Duodenal mucosa (tissue), 2 donors: ENCODE data around the gene HEPHL1.

Experiments used
- H3K27ac ChIP-seq: one replicate; pipeline ENCODE4 v1.7.0; 2013; ENCODE audit warnings: low read depth, low read length
- H3K27me3 ChIP-seq, 2 donors: one replicate each; pipeline ENCODE4 v1.7.0; 2013; ENCODE audit warnings: low read length in 2 of 2, control low read depth in 1 of 2; ENCODE audit not compliant: insufficient read depth in 2 of 2, control insufficient read depth in 1 of 2
- H3K36me3 ChIP-seq, 2 donors: one replicate each; pipeline ENCODE4 v1.7.0; 2013; ENCODE audit warnings: low read length in 2 of 2, control low read depth in 1 of 2; ENCODE audit not compliant: insufficient read depth in 2 of 2, control insufficient read depth in 1 of 2
- H3K4me1 ChIP-seq, 2 donors: one replicate each; pipeline ENCODE4 v1.7.0; 2013; ENCODE audit warnings: low read length in 2 of 2, control low read depth in 1 of 2; ENCODE audit not compliant: insufficient read depth in 2 of 2, control insufficient read depth in 1 of 2
- H3K4me3 ChIP-seq, 2 donors: one replicate each; pipeline ENCODE4 v1.7.0; 2013; ENCODE audit warnings: low read length in 2 of 2, low read depth in 1 of 2
- H3K9ac ChIP-seq, 2 donors: one replicate each; pipeline ENCODE4 v1.7.0; 2013; ENCODE audit warnings: low read length in 2 of 2, low read depth in 1 of 2
- H3K9me3 ChIP-seq, 2 donors: one replicate each; pipeline ENCODE4 v1.7.0; 2013; ENCODE audit warnings: low read length in 2 of 2, control low read depth in 1 of 2; ENCODE audit not compliant: control insufficient read depth in 1 of 2

HEPHL1 gene

GRCh38 chr11:94068764-94069163 is 47.6 kb downstream of the HEPHL1 start:
- Histone ChIP-seq H3K27ac (no peak overlapping the region), H3K36me3 (no peaks in the 10 kb centered on the region), H3K27me3 (no peaks in the 10 kb centered on the region), H3K4me3 (no peak overlapping the region), H3K9me3 (no peaks in the 10 kb centered on the region), H3K4me1 (no peaks in the 10 kb centered on the region), H3K9ac (no peak overlapping the region)

DNA sequence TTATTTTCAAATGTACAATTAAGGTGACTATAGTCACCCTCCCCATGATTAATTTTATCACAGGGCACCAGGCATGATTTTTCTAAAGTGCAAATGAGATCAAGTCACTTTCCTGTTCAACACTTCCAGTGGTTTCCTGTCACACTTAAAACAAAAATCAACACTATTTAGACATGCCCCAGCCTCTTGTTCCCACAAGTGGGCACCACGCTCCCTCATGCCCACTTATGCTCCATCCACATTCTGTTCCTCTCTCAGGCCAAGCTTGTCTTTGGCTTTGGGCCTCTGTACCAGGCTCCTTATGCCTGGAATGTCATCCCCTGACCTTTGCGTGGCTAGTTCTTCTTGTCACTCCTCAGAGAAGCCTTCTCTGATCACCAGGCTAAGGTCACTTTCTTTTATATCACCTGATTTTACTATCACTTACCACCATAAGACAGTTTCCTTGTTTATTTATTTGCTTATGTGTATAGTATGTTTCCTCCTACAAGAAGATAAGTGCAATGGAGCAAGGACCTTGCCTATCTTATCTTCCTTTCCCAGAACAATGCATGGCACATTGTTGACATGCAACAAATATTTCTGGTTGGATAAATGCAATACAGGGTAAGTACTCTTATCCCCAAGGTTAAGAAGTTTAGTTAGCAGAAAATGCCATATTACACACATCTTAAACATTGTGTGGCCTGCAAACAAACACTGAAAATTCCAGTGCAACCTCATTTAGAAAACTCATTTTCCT is 56.6 kb downstream of the HEPHL1 start:
- Histone ChIP-seq H3K36me3 (no peaks in the 10 kb centered on the region), H3K9me3 (no peaks in the 10 kb centered on the region), H3K9ac (no peak overlapping the region), H3K27ac (no peak overlapping the region), H3K27me3 (no peaks in the 10 kb centered on the region), H3K4me3 (no peak overlapping the region), H3K4me1 (no peaks in the 10 kb centered on the region)

- Histone ChIP-seq H3K4me3 (no peak overlapping the region), H3K4me1 (no peaks in the 10 kb centered on the region)
These were observed 63.0 kb downstream of the HEPHL1 start for GRCh38 chr11:94084164-94084563.

DNA sequence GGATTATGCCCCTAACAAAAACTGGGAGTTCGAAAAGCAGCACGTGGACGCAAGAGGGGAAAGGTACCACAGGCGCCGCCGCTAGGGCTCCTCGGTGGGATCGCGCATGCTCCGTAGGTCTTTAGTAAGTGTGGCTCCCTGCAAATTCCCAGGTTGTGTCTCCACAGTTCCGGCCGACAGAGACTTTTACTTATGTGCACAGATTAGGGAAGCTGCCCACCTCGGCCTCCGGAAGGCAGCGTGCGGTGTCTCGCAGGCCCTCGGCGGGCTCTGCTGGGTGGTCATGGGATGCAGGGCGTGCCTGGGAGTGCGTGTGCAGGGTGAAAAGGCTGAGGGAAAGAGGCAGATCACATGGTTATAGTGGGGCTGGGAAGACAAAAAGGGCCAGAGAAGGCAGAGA is 67.8 kb downstream of the HEPHL1 start:
- Histone ChIP-seq H3K27ac (no peak overlapping the region), H3K4me1 (peaks cover 0 to 6% of the 10 kb centered on the region in 2 donors), H3K4me3 (no peak overlapping the region), H3K9ac (no peak overlapping the region), H3K27me3 (peaks cover 0 to 3% of the 10 kb centered on the region in 2 donors), H3K36me3 (no peaks in the 10 kb centered on the region), H3K9me3 (no peaks in the 10 kb centered on the region)

More at GRCh38 chr11:94084164-94084563, 63.0 kb downstream of the HEPHL1 start:
- Histone ChIP-seq H3K36me3 (no peaks in the 10 kb centered on the region), H3K27me3 (peaks cover 0 to 3% of the 10 kb centered on the region in 2 donors), H3K9me3 (no peaks in the 10 kb centered on the region), H3K9ac (no peak overlapping the region), H3K27ac (no peak overlapping the region)

- Histone ChIP-seq H3K9ac (no peak overlapping the region), H3K4me3 (no peak overlapping the region), H3K27me3 (peaks cover 0 to 3% of the 10 kb centered on the region in 2 donors), H3K4me1 (peaks cover 0 to 6% of the 10 kb centered on the region in 2 donors), H3K36me3 (no peaks in the 10 kb centered on the region), H3K27ac (no peak overlapping the region), H3K9me3 (no peaks in the 10 kb centered on the region)
These were observed 68.2 kb downstream of the HEPHL1 start for GRCh38 chr11:94089341-94089740.

GRCh38 chr11:94090401-94090800 is 69.2 kb downstream of the HEPHL1 start:
- no peak overlapping the region for H3K27ac ChIP-seq
- H3K9ac ChIP-seq, result no peak overlapping the region
- H3K4me1 ChIP-seq, result peaks cover 0 to 6% of the 10 kb centered on the region in 2 donors
- H3K36me3 ChIP-seq, result no peaks in the 10 kb centered on the region
- H3K9me3 ChIP-seq, result no peaks in the 10 kb centered on the region
- H3K27me3 ChIP-seq, result peaks cover 0 to 3% of the 10 kb centered on the region in 2 donors
- H3K4me3 ChIP-seq, result peak overlapping the region in 1 of 2 donors; percentile 4

DNA sequence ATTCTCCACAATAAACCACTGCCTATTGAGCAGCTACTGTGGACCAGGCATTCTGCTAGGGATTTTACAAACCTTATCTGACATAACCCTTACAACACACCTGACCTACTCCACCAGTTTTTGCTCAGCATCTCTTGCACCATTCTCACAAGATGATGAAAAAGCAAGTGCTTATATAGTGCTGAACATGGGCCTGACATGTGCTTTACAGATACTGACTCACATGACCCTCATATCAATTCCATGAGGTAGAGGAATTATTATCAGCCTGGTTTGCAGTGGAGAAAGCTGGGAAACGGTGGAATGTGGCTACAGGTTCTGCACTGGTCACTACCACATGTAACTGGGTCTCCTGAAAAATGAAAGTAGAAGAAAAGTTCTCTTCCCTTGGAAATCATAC is 69.9 kb downstream of the HEPHL1 start:
- Histone ChIP-seq H3K27ac (no peak overlapping the region), H3K4me1 (peaks cover 0 to 6% of the 10 kb centered on the region in 2 donors), H3K27me3 (peaks cover 0 to under 1% of the 10 kb centered on the region in 2 donors)

GRCh38 chr11:94100253-94100652 is 79.1 kb downstream of the HEPHL1 start:
- no peaks in the 10 kb centered on the region for H3K9me3 ChIP-seq
- H3K36me3 ChIP-seq, result no peaks in the 10 kb centered on the region
- H3K9ac ChIP-seq, result no peak overlapping the region
- peaks cover 3 to 10% of the 10 kb centered on the region in 2 donors for H3K4me1 ChIP-seq
- H3K27me3 ChIP-seq, result no peaks in the 10 kb centered on the region
- no peak overlapping the region for H3K4me3 ChIP-seq
- H3K27ac ChIP-seq, result no peak overlapping the region

More for the DNA sequence above, 69.9 kb downstream of the HEPHL1 start:
- Histone ChIP-seq H3K36me3 (no peaks in the 10 kb centered on the region), H3K4me3 (no peak overlapping the region), H3K9ac (no peak overlapping the region), H3K9me3 (no peaks in the 10 kb centered on the region)

- Histone ChIP-seq H3K4me1 (peaks cover 3 to 10% of the 10 kb centered on the region in 2 donors), H3K9me3 (no peaks in the 10 kb centered on the region), H3K27ac (no peak overlapping the region), H3K36me3 (no peaks in the 10 kb centered on the region), H3K27me3 (no peaks in the 10 kb centered on the region), H3K4me3 (no peak overlapping the region), H3K9ac (no peak overlapping the region)
These were observed 82.3 kb downstream of the HEPHL1 start for GRCh38 chr11:94103471-94103870.

DNA sequence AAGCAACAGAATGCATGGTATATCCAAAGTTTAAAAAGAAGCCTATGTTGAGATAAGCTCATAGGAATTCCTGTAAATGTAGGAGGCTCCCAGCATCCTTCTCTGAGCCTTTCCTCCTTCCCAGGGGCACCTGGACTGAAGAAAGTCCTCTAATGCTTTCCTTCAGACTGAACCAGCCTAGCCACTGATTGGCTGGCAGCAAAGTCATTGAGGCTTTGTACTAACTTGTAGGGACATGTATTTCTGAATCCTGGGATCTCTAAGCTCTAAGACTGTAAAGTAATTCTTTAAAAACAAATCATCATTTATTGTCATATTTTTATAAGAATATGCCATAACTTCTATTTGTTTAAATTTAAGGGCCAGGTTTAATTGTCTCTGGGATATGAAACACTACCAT is 83.6 kb downstream of the HEPHL1 start:
- H3K4me1 ChIP-seq, result peaks cover 3 to 10% of the 10 kb centered on the region in 2 donors
- no peak overlapping the region for H3K4me3 ChIP-seq
- no peak overlapping the region for H3K27ac ChIP-seq
- no peaks in the 10 kb centered on the region for H3K9me3 ChIP-seq
- no peak overlapping the region for H3K9ac ChIP-seq
- no peaks in the 10 kb centered on the region for H3K27me3 ChIP-seq
- no peaks in the 10 kb centered on the region for H3K36me3 ChIP-seq
